Hepatic stellate cell (primary cell): ENCODE results near the gene CIB4.

Experiments used
- DNase-seq: peaks from one replicate; pipeline ENCODE4 v3.0.0; 2011; ENCODE audit warnings: low spot score

Gene CIB4

GRCh38 chr2:26606847-26607190 lies 34.3 kb downstream of the CIB4 start:
- DNase-seq: no peak

GRCh38 chr2:26605999-26606846 lies 34.9 kb downstream of the CIB4 start:
- no peak for DNase-seq

- peak; percentile 62 for DNase-seq
Measured at GRCh38 chr2:26605195-26605998, 35.8 kb downstream of the CIB4 start.

- DNase-seq: no peak
Measured at GRCh38 chr2:26602575-26602974, 38.6 kb downstream of the CIB4 start.

- DNase-seq: no peak
Measured at GRCh38 chr2:26599387-26599786, 41.8 kb downstream of the CIB4 start.

- DNase-seq: no peak
Measured at GRCh38 chr2:26598996-26599373, 42.2 kb downstream of the CIB4 start.

- no peak for DNase-seq
Measured at GRCh38 chr2:26598336-26598995, 42.7 kb downstream of the CIB4 start.

GRCh38 chr2:26597197-26597596 lies 44.0 kb downstream of the CIB4 start:
- no peak for DNase-seq

- DNase-seq: no peak
Measured at GRCh38 chr2:26595146-26595545, 46.0 kb downstream of the CIB4 start.

GRCh38 chr2:26591619-26592505 lies 49.3 kb downstream of the CIB4 start:
- no peak for DNase-seq

GRCh38 chr2:26590980-26591618 lies 50.1 kb downstream of the CIB4 start:
- DNase-seq: no peak

- DNase-seq: no peak
Measured at GRCh38 chr2:26590508-26590907, 50.7 kb downstream of the CIB4 start.

GRCh38 chr2:26588576-26588975 lies 52.6 kb downstream of the CIB4 start:
- DNase-seq: no peak

GRCh38 chr2:26587994-26588393 lies 53.2 kb downstream of the CIB4 start:
- no peak for DNase-seq

GRCh38 chr2:26585966-26586365 lies 55.2 kb downstream of the CIB4 start:
- no peak for DNase-seq

- DNase-seq: no peak
Measured at GRCh38 chr2:26585100-26585499, 56.1 kb downstream of the CIB4 start.

GRCh38 chr2:26584656-26585055 lies 56.5 kb downstream of the CIB4 start:
- DNase-seq: no peak

- DNase-seq: no peak
Measured at GRCh38 chr2:26584191-26584590, 57.0 kb downstream of the CIB4 start.

- DNase-seq: no peak
Measured at GRCh38 chr2:26583381-26583911, 57.7 kb downstream of the CIB4 start.

GRCh38 chr2:26582890-26583289 lies 58.3 kb downstream of the CIB4 start:
- no peak for DNase-seq
